Caco-2 (cell line): ENCODE measurements around the gene FAM89A. TPM values are rescaled to one million over a fixed set of nuclear protein-coding genes. Genes with fewer than 3 reads are reported as not detected.

Experiments used
- Bru-seq: library from RNA; stranded (reverse); fragments of 400-500 nt; gene quantifications from one replicate; lab custom pipeline; 2021; lab: Mats Ljungman, UMichigan
- BruChase-seq, 2 experiments: library from RNA; stranded (reverse); fragments of 400-500 nt; gene quantifications; one replicate each; lab custom pipeline; 2021; lab: Mats Ljungman, UMichigan
- BruUV-seq: library from RNA; stranded (reverse); fragments of 400-500 nt; replicated peaks from 2 replicates; lab custom pipeline; 2021; lab: Mats Ljungman, UMichigan
- CTCF ChIA-PET: fragments of 300-600 bp; sonication (Branson Sonifier 250); formaldehyde crosslinking; loops from one replicate; lab custom pipeline; 2022; ENCODE audit warnings: antibody characterized with exemption; lab: Charles Lee
- POLR2A ChIA-PET: fragments of 300-600 bp; sonication (Branson Sonifier 250); formaldehyde crosslinking; loops from one replicate; lab custom pipeline; 2022; ENCODE audit warnings: antibody characterized with exemption; lab: Charles Lee
- DNase-seq, 2 experiments: peaks; one replicate each; pipeline versions ENCODE4 v3.0.0 to v3.0.0-alpha.2; 2020 to 2022
- H3K27me3 ChIP-seq: replicated peaks from 2 replicates; pipeline ENCODE4 v1.6.0; 2011; ENCODE audit warnings: low read length; ENCODE audit not compliant: control insufficient read depth, insufficient read depth
- H3K36me3 ChIP-seq: 2 replicates; pipeline ENCODE4 v1.5.1; 2011; ENCODE audit warnings: low read length; ENCODE audit not compliant: control insufficient read depth, insufficient read depth
- H3K4me1 ChIP-seq: fragments of 250-450 bp; sonication (Bioruptor Pico); 2 replicates; pipeline ENCODE4 v1.5.1; 2020; ENCODE audit warnings: mild to moderate bottlenecking
- H3K4me3 ChIP-seq: 2 replicates; pipeline ENCODE4 v1.5.1; 2011; ENCODE audit warnings: low read depth, mild to moderate bottlenecking, control low read depth, low read length
- H3K9me3 ChIP-seq: fragments of 250-450 bp; sonication (Bioruptor Pico); 2 replicates; pipeline ENCODE4 v1.5.1; 2020; ENCODE audit warnings: mild to moderate bottlenecking, moderate library complexity
- H3K27ac Mint-ChIP-seq: one replicate; pipeline ENCODE4 v1.8.0; 2022; ENCODE audit warnings: mixed read lengths; ENCODE audit not compliant: unreplicated experiment
- H3K27me3 Mint-ChIP-seq: one replicate; pipeline ENCODE4 v1.8.0; 2022; ENCODE audit warnings: mixed read lengths; ENCODE audit not compliant: insufficient read depth, unreplicated experiment
- H3K36me3 Mint-ChIP-seq: one replicate; pipeline ENCODE4 v1.8.0; 2022; ENCODE audit warnings: mild to moderate bottlenecking, mixed read lengths; ENCODE audit not compliant: insufficient read depth, unreplicated experiment
- H3K4me1 Mint-ChIP-seq: one replicate; pipeline ENCODE4 v1.8.0; 2022; ENCODE audit warnings: low read depth, mixed read lengths; ENCODE audit not compliant: unreplicated experiment
- H3K4me3 Mint-ChIP-seq: one replicate; pipeline ENCODE4 v1.8.0; 2022; ENCODE audit warnings: mild to moderate bottlenecking, moderate library complexity, mixed read lengths; ENCODE audit not compliant: unreplicated experiment
- H3K9me3 Mint-ChIP-seq: one replicate; pipeline ENCODE4 v1.8.0; 2022; ENCODE audit warnings: mixed read lengths; ENCODE audit not compliant: unreplicated experiment
- CTCF ChIP-seq, 2 experiments: fragments of 200-600 bp in 1 of 2; IDR thresholded peaks; 1 replicate in 1 of 2; 2 replicates in 1 of 2; pipeline versions ENCODE4 v1.5.1 to v1.8.0; 2011 to 2022; ENCODE audit warnings: antibody characterized with exemption in 1 of 2, control low read depth in 1 of 2, inconsistent platforms in 1 of 2, low read depth in 1 of 2, low read length in 1 of 2, mild to moderate bottlenecking in 1 of 2, moderate library complexity in 1 of 2; ENCODE audit not compliant: insufficient read depth in 1 of 2, severe bottlenecking in 1 of 2, unreplicated experiment in 1 of 2
- intact Hi-C: fragments of 100-400 bp; cut with micrococcal nuclease; formaldehyde crosslinking; loops from one replicate; pipeline ENCODE4 v1.10.0; 2022; ENCODE audit not compliant: unreplicated experiment
- long read RNA-seq: library from polyadenylated mRNA; stranded (forward); transcript quantifications from one replicate; pipeline ENCODE4 v2.0.0, GENCODE V29; 2022
- total RNA-seq: library from RNA; stranded (reverse); gene quantifications from 2 replicates; pipeline ENCODE4 v1.2.3, GENCODE V29; 2022

FAM89A gene
- total RNA-seq (38.8 and 44.2 TPM in 2 replicates), Bru-seq, nascent RNA (percentile 94 among the genes with signal in this experiment), BruChase-seq, experiment 1, labeled RNA remaining after a 2-hour chase (percentile 91 among the genes with signal in this experiment), BruChase-seq, experiment 2, labeled RNA remaining after a 6-hour chase (percentile 87 among the genes with signal in this experiment)
- long read RNA-seq, transcript FAM89A-201 (2 exons, 1,495 nt) = major isoform, 119 of 122 reads
- long read RNA-seq, partial matches to known transcripts = 0 of 122 reads
- long read RNA-seq, other reads (novel, unspliced or antisense) = 3 of 122 reads

- Histone ChIP-seq H3K9me3 (0 out of 2 replicates have a peak, but pooled peaks cover 4% of the 10 kb centered on the region), H3K4me3 (peak within 1 kb of the TSS; percentile 78), H3K4me1 (peaks cover 30% of the 10 kb centered on the region), H3K36me3 (no peaks in the 10 kb centered on the region), H3K27me3 (no peaks in the 10 kb centered on the region)
- intact Hi-C loops = no loop called here
- Mint-ChIP-seq H3K9me3 (no peaks in the 10 kb centered on the region), H3K36me3 (peaks cover 18% of the 10 kb centered on the region), H3K27me3 (no peaks in the 10 kb centered on the region), H3K27ac (peak within 1 kb of the TSS; percentile 55), H3K4me3 (peak within 1 kb of the TSS; percentile 85), H3K4me1 (peaks cover 39% of the 10 kb centered on the region)
- ChIA-PET POLR2A (no interaction called here), CTCF (no interaction called here)
- BruUV-seq = no TSS peak
- DNase-seq = peak; percentile 60 to 75
- TF ChIP-seq CTCF (IDR thresholded peaks at IDR 0.05; ENCODE audit: insufficient read depth in 1 of 2, low read depth in 1 of 2, low read length in 1 of 2, severe bottlenecking in 1 of 2, unreplicated experiment in 1 of 2) = no peak
Observed at GRCh38 chr1:231040019-231040799, at the start of gene FAM89A. TSS of gene FAM89A (minus strand) at chr1:231040254. CDS start at chr1:231040211, 43 bp downstream.

DNA sequence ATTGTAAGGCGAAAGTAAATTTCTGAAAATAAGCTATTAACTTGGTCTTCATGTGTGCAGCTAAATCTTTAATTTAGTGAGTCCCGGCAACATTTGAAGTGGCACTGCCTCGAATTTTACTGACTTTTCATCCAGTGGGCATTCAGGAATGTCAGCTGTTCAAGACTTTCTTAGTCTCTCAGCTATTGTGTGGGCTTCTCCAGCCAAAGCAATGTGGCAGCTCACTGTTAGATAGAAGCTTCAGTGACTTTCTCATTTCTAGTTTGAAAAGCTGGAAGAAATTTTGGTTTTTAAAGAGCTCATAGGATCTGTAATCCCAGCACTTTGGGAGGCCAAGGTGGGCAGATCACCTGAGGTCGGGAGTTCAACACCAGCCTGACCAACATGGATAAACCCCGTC lies 44.3 kb upstream of the FAM89A start:
- Mint-ChIP-seq H3K27ac (no peak overlapping the region), H3K4me3 (no peak overlapping the region), H3K36me3 (no peaks in the 10 kb centered on the region), H3K9me3 (no peaks in the 10 kb centered on the region), H3K27me3 (peaks cover 2% of the 10 kb centered on the region), H3K4me1 (no peaks in the 10 kb centered on the region)
- POLR2A ChIA-PET = no interaction called here
- TF ChIP-seq CTCF (IDR thresholded peaks at IDR 0.05; ENCODE audit: insufficient read depth in 1 of 2, low read depth in 1 of 2, low read length in 1 of 2, severe bottlenecking in 1 of 2, unreplicated experiment in 1 of 2) = no peak
- Histone ChIP-seq H3K9me3 (no peaks in the 10 kb centered on the region), H3K36me3 (no peaks in the 10 kb centered on the region), H3K4me3 (no peak overlapping the region), H3K4me1 (no peaks in the 10 kb centered on the region), H3K27me3 (no peaks in the 10 kb centered on the region)
- intact Hi-C loops = no loop called here
- BruUV-seq = no TSS peak
- CTCF ChIA-PET = no interaction called here
- DNase-seq = no peak

DNA sequence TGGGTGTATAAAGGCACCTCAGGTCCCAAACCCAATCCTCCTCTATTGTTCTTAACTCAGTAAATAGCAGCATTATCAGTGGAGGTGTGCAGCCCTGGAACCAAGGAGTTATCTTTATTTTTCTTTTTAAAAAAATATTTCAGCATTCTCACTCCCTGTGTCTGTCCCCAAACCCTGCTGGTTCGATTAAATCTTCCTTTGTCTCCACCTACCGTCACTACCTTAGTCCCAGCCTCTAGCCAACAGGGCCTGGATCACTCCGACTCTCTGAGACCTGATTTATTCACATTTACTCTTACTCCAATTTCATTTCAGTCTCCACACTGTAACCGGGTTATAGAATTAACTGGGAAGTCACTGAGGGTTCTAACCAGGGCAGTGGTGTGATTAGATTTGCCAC lies 39.1 kb upstream of the FAM89A start:
- peak overlapping the region; percentile 42 for H3K27ac Mint-ChIP-seq
- intact Hi-C loops = no loop called here
- POLR2A ChIA-PET = no interaction called here
- no TSS peak for BruUV-seq
- H3K4me1 Mint-ChIP-seq = no peaks in the 10 kb centered on the region
- H3K9me3 Mint-ChIP-seq = no peaks in the 10 kb centered on the region
- H3K4me3 ChIP-seq = no peak overlapping the region
- no peak for DNase-seq
- H3K4me3 Mint-ChIP-seq = no peak overlapping the region
- no peaks in the 10 kb centered on the region for H3K27me3 ChIP-seq
- no peaks in the 10 kb centered on the region for H3K36me3 ChIP-seq
- no peaks in the 10 kb centered on the region for H3K4me1 ChIP-seq
- H3K9me3 ChIP-seq = no peaks in the 10 kb centered on the region
- CTCF ChIA-PET = no interaction called here
- TF ChIP-seq CTCF (IDR thresholded peaks at IDR 0.05; ENCODE audit: insufficient read depth in 1 of 2, low read depth in 1 of 2, low read length in 1 of 2, severe bottlenecking in 1 of 2, unreplicated experiment in 1 of 2) = no peak
- H3K36me3 Mint-ChIP-seq = no peaks in the 10 kb centered on the region
- H3K27me3 Mint-ChIP-seq = no peaks in the 10 kb centered on the region
